WTC11 (cell line): ENCODE data around the gene TNNI3K.

ENCODE experiments used
- CTCF ChIP-seq: fragments of 200-600 bp; IDR thresholded peaks from 2 replicates; pipeline ENCODE4 v1.8.0; 2022; ENCODE audit warnings: antibody characterized with exemption
- ELF4 ChIP-seq: sonication (generic); formaldehyde crosslinking; IDR thresholded peaks from 2 replicates; pipeline ENCODE4 v1.8.1; 2022; ENCODE audit warnings: low read depth, mild to moderate bottlenecking, moderate library complexity, missing genetic modification reagents
- ESRRA ChIP-seq: sonication (generic); formaldehyde crosslinking; IDR thresholded peaks from 2 replicates; pipeline ENCODE4 v1.8.1; 2022; ENCODE audit warnings: mild to moderate bottlenecking, missing genetic modification reagents, borderline replicate concordance
- GABPB1 ChIP-seq: sonication (generic); formaldehyde crosslinking; IDR thresholded peaks from 2 replicates; pipeline ENCODE4 v1.8.1; 2023; ENCODE audit warnings: mild to moderate bottlenecking, missing genetic modification reagents
- JUN ChIP-seq: sonication (generic); formaldehyde crosslinking; IDR thresholded peaks from 2 replicates; pipeline ENCODE4 v1.8.0; 2023; ENCODE audit warnings: mild to moderate bottlenecking, missing genetic modification reagents
- SP1 ChIP-seq: sonication (generic); formaldehyde crosslinking; conservative IDR thresholded peaks from 2 replicates; pipeline ENCODE4 v1.8.1; 2022; ENCODE audit warnings: missing genetic modification reagents
- TEAD4 ChIP-seq: sonication (generic); formaldehyde crosslinking; IDR thresholded peaks from 2 replicates; pipeline ENCODE4 v1.8.0; 2022; ENCODE audit warnings: mild to moderate bottlenecking, missing genetic modification reagents
- ZNF532 ChIP-seq: fragments of 250-450 bp; sonication (Bioruptor Pico); IDR thresholded peaks from 2 replicates; pipeline ENCODE4 v1.9.0; 2021; ENCODE audit warnings: mild to moderate bottlenecking, borderline replicate concordance
- TF ChIP-seq, protein P1 (sequence below): sonication (generic); formaldehyde crosslinking; IDR thresholded peaks from 2 replicates; pipeline ENCODE4 v1.8.1; 2022; ENCODE audit warnings: low read depth, missing genetic modification reagents, borderline replicate concordance

DNA sequence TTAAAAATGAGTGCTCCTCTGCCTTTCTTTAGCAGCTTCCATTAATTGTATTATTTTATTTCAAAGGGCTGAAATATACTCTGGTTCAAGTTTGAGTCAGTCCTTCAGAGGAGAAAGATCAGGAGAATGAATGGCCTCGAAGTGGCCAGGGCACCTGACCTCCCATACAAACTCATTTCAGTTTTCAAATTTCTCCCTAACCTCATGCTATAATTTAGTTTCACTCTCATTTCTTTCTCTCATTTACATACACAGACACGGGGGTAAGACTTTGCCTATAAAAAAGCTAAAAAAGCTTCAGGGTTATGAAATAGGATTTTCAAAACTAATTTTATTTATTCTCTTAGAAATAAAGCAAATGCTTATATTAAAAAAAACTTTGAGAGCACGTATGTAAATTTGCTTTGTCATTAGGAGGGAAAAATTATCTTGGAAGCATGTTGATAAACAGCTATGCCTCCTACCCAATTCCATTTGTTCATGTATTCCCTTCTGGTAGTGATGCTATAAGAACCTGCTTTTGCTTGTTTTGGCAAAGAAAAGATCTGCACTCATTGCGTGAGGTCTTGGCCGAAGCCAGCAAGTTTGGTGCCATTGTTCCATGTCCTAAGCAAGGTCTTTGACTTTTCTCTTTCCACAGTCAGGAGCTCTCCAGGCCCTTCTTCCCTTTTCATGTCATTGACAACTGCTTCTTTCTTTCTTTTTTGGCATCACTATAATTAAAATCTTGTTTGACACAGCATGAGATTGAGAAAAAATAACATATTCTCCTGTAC is 357.6 kb downstream of the TNNI3K start:
- TF ChIP-seq CTCF (no peak), GABPB1 (CRISPR knock-in tag) (no peak), TEAD4 (no peak), JUN (CRISPR knock-in tag) (no peak), ESRRA (CRISPR knock-in tag) (no peak), ELF4 (CRISPR knock-in tag) (no peak), SP1 (no peak), ZNF532 (no peak)
- TF ChIP-seq, protein P1, sequence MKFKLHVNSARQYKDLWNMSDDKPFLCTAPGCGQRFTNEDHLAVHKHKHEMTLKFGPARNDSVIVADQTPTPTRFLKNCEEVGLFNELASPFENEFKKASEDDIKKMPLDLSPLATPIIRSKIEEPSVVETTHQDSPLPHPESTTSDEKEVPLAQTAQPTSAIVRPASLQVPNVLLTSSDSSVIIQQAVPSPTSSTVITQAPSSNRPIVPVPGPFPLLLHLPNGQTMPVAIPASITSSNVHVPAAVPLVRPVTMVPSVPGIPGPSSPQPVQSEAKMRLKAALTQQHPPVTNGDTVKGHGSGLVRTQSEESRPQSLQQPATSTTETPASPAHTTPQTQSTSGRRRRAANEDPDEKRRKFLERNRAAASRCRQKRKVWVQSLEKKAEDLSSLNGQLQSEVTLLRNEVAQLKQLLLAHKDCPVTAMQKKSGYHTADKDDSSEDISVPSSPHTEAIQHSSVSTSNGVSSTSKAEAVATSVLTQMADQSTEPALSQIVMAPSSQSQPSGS: no peak
